Activated CD4-positive, alpha-beta T cell treated with anti-CD3 and anti-CD28 coated beads, Interleukin-2, Interleukin-6, amounts not matched to agents 100 ng/mL and 50 ng/mL, durations not matched to agents 16 hours and 8 hours (primary cell): ENCODE results near the gene KRT36.

Experiments
- DNase-seq: peaks from one replicate; pipeline ENCODE4 v3.0.0-alpha.2; 2020

KRT36 gene

DNA sequence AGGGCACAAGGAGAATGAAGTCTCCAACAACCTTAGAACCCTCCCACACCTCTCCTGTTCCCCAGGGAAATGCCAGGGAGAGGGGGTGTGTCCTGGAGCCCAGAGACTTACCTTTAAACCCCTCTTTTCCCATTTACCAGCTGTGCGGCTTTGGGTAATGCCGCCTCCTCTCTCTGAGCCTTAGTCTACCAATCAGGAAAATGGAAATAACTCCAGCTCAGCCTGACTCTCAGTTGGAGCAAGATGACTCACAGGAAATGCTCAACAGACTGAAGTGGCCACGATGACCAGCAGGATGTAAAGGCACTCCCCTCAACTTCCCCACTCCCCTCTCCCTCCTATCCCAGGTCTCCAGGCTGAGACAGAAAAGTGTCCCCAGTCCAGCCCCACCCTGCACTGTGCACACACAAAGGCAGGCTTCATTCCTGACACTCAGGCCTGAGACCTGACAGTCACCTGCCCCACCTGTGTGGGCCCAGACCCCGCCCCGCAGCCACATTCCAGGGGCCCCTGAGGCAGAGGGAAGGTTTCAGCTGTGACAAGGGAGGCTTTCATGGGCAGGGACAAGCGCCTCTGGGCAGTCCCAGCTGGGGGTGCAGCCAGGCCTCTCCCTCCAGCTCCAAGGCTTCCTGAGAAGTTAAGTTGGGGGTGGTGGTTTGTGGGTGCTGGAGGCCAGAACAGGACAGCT is 32.0 kb upstream of the KRT36 start:
- no peak for DNase-seq

DNA sequence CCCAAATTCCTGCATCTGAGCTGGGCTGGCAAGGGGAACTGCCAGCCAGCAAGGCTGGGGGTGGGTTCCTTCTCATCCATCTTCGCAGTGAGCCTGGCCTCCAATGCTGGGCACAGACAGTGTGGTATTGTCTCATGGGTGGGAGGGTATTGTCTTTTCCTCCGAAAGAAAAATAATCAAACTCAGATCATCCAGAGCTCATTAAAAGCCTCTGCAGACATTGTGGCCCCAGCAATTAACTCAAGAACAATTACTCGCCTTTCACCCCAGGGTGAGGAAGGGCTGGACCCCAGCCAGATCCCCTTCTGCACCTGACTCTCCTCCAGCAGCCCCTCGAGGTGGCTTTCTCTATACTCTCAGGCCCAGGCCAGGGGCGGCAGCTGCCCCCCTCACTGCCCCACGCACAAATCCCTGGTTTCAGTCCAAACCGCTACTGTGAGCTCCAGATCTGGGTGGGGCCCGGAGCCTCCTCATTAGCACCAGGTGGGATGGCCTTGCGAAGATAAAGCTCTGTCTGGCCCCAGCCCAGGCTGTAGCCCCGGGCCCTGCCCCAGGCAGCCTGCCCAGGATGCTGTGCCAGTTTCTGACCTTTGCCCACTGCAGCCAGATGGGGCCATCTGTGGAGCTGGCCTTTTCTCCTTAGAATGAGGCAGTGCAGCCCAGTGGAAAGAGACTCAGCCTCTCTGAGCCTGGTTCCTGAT is 31.3 kb upstream of the KRT36 start:
- DNase-seq, result no peak

DNA sequence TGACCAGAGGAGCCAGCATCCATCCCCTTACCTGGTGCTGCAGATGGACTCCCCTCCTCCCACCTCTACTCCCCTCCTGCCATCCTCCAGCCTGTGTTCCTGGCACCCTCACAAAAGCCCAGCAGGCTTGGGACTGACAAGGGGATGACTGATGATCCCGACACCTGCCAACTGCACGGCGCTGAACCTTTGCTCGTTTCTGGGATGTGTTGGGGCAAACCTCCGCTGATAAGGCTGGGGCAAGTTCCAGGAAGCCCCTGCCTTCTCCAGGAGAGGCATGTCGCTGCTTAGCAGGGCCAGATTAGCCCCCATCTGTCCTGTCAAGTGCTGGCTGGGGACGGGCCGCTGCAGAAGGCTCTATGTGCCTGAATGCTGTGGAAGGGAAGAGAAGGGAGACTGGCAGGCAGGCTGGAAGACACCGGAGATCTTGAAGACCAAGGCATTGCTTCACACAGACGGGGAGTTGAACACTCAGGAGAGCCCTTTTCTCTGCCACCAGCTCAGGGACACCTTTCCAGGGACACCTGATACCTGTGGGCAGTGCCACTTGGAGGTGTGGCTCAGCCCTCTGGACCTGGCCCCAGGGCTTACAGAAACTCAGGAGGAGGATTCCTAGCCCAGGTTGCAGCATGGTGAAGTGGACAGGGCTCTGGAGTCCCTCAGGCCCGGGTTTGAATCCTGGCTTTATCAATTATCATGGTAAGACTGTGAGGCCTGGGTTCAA is 30.0 kb upstream of the KRT36 start:
- DNase-seq, result no peak

DNA sequence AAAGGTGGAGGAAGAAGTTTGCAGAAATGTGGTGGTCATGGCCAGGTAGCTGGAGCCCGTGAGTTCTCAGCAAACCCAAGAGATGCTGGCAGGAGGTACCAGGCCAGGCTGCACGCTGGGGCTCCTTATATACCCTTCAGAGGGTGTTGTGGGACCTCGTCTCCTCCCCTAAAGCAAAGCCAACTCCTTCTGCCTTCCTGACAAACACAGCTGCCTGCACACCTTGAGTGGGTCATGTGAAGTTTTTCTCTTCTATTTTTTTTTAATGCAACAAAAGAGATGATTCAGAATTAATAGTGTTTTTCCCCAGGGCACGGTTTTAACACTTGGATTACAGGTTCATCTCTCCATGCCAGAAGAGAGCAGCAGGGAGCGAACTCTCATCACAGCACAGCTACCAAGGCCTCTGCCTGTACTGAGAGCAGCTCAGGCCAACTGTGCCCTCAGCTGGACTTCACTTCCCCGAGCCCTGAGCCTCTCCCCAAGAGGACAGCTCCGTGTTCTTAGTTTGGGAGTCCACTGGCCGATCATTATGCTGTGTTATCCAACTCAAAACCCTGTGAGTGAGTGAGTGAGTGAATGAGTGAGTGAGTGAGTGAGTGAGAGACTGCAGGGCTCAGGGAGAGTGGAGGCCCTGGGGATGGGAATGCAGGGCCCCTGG is 29.2 kb upstream of the KRT36 start, which contains the start of gene KRT15:
Gene KRT15, minus strand, starts transcription at position 102 of the 661 bp plus-strand sequence. Its CDS starts 63 bp downstream, at position 39.
- no peak for DNase-seq

DNA sequence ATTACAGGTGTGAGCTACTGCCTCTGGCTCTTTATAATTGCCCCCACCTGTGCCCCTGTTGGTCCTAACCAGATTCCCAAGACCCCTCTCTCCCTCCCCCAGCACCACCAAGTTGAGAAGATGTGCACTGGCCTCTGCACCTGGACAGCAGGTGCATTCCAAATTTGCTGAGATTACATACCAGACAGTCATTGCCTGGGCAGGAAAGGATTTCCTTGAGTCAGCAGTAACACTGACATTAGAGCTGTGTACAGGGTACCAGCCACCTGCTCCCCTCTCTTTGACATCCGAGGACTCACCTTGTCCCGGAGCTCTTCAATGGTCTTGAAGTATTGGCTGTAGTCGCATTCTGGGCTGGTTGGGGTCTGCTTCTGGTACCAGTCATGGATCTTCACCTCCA is 28.3 kb upstream of the KRT36 start:
- no peak for DNase-seq

DNA sequence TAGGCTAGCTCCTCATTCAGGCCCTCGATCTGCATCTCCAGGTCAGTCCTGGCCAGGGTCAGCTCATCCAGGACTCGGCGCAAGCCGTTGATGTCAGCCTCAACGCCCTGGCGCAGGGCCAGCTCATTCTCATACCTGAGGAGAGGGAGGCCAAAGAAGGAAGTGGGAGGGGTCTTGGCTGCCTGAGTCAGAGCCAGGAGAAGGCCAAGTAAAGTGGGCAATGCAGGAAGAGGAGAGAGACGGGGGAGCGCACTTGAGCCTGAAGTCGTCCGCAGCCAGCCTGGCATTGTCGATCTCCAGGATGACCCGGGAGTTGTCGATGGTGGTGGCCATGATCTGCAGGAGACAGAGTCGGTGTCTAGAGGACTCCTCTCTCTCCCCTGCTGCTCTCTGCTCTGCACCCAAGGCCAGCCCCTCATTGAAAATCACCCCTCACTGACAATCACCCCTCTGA is 27.1 kb upstream of the KRT36 start:
- no peak for DNase-seq

DNA sequence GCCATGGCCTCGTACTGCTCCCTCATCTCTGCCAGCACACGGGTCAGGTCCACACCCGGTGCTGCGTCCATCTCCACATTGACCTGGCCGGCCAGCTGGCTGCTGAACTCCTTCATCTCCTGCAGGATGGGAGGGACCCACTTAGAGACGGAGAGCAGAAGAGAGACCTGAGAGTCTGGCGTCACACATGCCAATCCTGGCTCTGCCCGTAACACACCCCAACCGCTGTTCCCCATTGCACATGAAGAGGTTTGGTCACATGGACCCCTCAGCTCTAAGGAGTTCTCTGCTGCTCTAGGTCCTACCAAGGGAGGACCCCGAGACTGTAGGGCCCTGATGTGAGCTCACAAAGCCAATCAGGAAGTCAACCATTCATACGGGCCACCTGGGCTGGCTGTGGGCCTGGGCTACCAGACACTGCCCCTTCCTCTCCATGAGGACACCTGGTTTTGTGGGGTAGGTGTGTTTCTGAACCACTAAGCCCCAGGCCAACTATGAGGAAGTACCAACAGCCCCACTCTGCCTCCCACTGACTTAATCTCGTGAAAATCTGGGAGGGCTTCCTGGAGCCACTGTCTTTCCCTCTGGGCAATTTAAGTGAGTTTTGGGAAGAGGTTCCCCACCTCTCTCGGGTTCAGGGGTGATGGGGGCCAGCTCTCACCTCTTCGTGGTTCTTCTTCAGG is 26.6 kb upstream of the KRT36 start:
- DNase-seq, result no peak

DNA sequence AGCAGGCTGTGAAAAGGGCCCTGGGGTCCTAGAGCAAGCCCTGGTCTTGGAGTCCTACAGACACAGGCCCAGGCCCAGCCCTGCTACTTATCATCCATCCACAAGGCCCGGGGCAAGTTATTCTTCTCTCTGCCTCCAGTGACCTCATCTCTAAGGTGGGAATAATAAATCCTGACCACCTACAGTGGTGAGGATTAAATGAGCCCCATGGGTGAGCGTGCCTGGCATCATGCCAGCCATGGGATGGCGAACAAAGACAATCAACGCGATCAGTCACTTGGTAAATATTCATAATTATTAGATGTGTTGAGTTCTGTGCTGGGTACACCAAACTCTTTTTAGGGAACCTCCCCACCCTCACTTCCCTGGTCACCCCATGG is 23.4 kb upstream of the KRT36 start:
- no peak for DNase-seq

DNA sequence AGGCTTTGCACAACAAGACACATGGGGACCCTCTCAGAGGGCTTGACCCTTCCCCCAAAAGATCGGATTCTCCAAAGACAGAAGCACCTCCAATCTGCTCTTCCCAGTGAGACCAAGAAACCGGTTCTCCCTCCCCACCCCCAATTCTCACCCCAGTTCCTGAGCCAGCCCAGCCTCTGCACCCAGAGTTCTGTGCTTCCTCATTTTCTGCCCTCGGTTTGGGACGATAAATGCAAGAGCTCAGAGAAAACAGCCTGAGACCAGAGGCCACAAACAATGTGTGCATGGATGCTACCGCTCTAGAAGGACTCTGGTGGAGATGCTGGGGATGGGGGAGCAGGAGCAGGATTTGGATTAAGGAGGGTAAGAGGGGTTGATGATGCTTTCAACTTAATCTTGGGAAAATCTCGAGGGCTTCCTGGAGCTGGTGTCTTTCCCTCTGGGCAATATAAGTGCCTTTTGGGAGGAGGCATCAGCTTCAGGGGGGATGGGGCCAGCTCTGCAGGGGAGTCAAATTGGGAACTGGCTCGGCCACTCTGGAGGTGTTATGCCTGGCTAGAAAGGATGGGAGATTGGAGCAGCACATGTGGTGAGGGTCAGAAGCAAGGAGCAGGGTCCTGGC is 22.9 kb upstream of the KRT36 start:
- DNase-seq, result no peak

DNA sequence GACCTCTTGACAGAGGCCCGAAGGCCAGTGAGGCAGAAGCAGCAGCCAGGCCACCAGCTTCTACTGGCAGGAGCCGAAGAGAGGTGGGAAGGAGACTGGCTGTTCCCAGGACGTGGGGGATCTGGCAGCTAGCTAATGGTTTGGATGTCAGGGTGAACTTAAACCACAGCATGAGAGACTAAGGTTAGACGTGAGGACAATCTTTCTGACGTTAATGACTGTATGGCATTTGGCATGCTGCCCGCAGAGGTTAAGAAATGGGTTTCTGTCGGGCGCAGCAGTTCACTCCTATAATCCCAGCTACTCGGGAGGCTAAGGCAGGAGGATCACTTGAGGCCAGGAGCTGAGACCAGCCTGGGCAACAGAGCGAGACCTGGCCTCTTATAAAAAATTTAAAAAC is 22.0 kb upstream of the KRT36 start:
- DNase-seq, result no peak

DNA sequence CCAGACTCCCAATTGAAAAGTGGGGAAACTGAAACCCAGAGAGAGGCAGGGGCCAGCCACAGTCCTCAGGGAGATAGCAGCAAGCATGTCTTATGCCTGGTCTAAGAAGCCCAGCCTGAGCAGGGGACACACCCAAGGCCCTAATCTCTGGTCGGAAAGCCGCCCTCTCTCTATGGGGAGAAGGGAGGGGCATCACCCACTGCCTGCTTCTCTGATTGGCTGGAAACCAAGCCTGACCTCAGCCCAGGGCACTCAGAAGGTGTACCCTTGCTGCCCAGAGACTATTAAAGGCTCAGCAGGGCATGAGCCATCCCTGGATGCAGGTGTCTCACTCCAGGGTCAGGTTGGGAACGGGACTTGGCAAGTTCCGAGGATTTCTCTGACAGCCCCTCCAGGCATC is 21.4 kb upstream of the KRT36 start:
- no peak for DNase-seq

DNA sequence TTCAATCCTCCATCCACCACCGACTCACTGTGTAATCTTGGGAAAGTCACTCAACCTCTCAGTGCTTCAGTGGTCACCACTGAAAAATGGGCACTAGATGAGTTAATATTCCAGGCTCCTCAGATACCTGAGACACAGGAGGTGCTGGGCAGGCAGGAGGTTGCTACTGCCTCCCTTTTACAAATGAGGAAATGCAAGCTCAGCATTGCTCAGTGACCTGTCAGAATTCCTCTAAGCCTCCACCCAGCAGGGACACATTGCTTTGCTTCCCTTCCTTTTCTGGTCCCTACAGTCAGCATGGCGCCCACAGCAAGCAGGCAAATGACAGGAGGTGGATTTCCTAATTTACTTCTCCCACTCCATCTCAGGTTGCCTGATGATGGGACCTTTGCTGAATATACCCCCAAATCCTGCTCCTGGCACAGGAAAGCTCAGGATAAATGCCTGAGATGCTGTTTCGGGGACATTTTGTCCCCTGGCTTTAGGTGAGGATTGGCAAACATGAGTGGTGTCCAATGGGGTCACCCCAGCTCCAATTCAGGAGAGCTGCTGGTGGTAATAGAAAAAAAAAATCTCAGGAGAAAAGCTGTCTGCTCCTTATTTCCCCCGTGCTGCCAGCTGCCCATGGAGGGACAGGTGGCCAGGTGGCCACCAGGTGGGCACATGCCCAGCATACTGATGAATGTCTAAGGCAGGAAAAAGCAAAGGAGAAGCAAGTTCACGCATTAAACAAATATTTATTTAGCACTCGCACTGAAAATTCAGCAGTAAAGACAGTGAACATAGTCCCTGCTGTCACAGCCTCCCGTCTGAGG is 20.7 kb upstream of the KRT36 start:
- DNase-seq, result no peak

DNA sequence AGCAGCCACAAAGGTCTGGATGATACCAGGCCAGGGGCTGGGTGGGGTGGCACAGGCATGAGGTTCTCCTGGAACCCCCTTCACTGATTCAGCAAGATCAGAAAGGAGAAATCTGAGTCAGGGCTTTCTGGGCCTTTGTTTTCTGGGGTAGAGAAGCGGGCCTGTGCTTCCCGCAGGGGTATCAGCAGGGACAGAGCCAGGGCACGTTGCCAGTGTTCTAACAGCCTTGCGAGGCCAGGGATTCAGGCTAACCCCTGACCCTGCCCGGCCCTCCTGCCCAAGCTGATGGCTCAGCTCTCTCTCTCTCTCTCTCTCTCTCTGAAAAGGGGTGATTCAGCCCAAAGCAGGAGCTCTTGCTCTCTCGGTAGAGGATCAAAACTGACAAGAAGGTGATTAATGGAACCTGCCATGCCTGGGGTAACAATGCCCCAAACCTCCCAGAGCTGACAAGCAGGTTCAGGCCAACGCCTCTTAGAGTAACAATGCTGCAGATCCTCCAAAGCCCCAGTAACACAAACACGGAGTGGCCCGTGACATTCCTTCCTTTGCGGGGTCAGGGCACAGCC is 17.7 kb upstream of the KRT36 start:
- no peak for DNase-seq

DNA sequence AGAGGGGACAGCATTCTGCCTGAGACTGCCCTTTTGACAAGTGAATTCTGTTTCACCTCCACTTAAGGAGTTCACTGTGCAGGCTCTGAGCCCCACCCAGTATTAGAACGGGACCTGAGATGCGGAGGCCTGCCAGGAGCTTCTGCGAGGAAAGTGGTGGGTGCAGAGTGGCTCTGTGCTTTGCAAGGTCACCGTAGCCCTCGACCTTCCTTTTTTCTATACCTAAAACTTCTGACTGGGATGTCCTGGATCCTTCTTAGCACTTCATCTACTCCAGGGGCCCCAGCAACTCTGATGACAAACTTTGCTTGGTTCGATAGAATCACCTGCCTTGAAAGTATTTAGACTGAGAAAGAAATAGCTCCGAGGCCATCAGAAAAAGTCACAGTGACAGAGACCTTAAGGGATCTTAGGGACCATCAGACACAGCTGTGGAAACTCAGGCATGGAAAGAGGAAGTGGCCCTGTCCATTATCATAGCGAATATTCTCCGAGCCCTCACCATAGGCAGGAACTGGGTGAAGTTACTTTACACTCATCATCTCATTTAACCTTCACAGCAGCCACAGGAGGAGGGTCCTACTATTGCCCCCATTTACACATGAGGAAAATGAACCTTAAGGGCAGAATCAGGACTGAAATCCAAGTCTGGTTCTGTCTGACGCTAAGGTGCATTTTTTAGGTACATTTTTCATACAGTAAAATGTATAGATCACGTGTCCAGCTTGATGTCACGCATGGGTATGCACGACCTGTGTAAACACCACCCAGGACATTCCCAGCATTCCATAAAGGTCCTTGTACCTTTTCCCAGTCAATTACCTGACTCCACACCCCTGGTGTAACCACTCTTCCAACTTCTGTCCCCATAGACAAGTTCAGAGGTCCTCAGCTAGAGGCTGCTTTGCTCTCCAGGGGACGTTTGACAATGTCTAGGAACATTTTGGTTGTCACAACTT is 16.4 kb upstream of the KRT36 start:
- no peak for DNase-seq

DNA sequence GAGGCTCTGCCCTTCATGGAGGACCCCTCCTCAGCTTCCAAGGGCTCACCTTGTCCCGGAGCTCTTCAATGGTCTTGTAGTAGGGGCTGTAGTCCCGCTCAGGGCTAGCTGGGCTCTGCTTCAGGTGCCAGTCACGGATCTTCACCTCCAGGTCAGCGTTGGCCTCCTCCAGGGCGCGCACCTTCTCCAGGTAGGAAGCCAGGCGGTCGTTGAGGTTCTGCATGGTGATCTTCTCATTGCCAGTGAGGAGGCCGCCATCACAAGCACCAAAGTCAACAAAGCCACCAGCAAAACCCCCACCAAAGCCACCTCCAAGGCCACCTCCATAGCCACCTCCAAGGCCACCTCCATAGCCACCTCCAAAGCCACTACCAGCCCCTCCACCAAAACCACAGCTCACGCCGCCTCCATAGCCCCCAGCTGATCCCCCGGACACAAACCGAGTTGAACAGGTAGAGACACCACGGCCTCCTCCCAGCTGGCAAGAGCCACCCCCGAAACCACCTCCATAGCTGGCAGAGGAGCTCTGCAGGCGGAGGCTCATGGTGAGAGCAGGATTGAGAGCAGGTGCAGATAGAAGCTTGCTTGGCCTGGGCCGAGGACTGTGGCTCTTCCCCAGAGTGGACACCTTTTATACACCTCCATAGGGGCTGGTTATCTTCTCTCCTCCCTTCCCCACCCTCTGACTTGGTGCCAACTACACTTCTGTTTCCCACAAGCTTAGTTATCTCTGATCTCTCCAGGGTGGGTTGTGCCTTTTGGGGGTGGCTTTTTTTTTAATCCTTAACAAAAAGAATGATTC is 15.5 kb upstream of the KRT36 start, which contains the start of gene KRT13:
Gene KRT13, minus strand, starts transcription at position 606 of the 802 bp plus-strand sequence. Its CDS starts 62 bp downstream, at position 544.
- DNase-seq, result no peak

DNA sequence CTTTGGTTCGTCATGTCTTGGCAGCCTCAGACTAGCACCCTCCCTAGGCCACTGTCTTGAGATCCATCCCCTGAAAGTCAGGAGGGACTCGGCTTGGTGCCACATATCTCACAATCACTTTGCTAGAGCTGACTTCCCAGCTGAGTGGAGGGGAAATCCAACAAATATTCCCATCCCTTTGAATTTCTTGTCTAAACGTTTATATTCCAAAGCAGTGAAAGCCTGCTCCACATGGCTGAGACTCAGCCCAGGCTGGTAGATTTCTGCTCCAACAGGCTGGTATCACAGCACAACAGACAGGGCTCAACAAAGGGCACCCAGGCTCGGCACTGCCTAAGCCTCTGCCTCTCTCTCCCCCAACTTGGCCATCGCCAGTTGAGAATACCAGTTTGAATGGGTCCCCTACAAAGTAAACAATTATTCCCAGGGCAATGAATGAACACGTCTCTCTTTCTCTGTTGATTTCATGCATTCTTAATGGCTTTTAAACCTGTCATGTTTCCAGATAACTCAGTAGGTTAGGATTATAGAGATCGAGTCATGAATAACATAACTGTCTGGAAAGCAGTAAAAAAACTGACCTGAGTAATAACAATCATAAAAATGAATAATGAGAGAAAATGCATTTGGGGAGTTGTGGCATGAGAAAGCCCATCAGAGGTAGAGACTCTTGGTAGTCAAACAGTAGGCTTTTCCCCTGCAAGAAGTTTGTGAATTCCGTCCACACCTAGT is 14.7 kb upstream of the KRT36 start:
- no peak for DNase-seq

DNA sequence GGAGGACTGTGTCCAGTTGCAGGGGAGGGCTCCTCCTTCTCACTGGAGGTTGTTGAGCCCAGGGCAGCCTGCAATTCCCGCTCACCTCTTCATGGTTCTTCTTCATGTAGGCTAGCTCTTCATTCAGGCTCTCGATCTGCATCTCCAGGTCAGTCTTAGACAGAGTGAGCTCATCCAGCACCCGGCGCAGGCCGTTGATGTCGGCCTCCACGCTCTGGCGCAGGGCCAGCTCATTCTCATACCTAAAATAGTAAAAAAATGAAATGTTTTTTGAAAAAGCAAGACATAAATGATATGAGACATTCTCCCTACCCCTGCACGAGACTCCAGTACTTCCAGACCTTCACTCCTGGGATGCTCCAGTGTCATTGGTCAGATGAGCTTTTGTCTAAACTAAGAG is 13.5 kb upstream of the KRT36 start:
- DNase-seq, result no peak
